Liver (tissue), 10 donors: ENCODE results near the gene HSPA8. TPM values are rescaled to one million over a fixed set of nuclear protein-coding genes. Genes with fewer than 3 reads are reported as not detected.

Experiments
- DNase-seq: peaks from one replicate; pipeline ENCODE4 v3.0.0-alpha.2; 2017; ENCODE audit warnings: low spot score
- H3K27ac ChIP-seq, 2 donors: one replicate each; pipeline ENCODE4 v1.7.0; 2013; ENCODE audit warnings: inconsistent platforms in 2 of 2, low read length in 2 of 2, control low read depth in 1 of 2, low read depth in 1 of 2, mild to moderate bottlenecking in 1 of 2
- H3K27me3 ChIP-seq, 4 donors: one replicate each; pipeline versions ENCODE4 v1.6.1 to v1.7.0; 2013; ENCODE audit warnings: low read length in 3 of 4, inconsistent platforms in 1 of 4, mild to moderate bottlenecking in 1 of 4, moderate library complexity in 1 of 4; ENCODE audit not compliant: control insufficient read depth in 4 of 4, insufficient read depth in 4 of 4
- H3K36me3 ChIP-seq, 4 donors: one replicate each; pipeline versions ENCODE4 v1.6.1 to v1.7.0; 2013; ENCODE audit warnings: low read length in 3 of 4, mild to moderate bottlenecking in 3 of 4, low read depth in 1 of 4, moderate library complexity in 1 of 4; ENCODE audit not compliant: control insufficient read depth in 4 of 4, insufficient read depth in 3 of 4
- H3K4me1 ChIP-seq, 4 donors: one replicate each; pipeline versions ENCODE4 v1.6.1 to v1.7.0; 2013; ENCODE audit warnings: low read length in 3 of 4, mild to moderate bottlenecking in 3 of 4, moderate library complexity in 1 of 4; ENCODE audit not compliant: control insufficient read depth in 4 of 4, insufficient read depth in 4 of 4
- H3K4me3 ChIP-seq, 3 donors: one replicate each; pipeline versions ENCODE4 v1.6.1 to v1.7.0; 2013; ENCODE audit warnings: low read length in 3 of 3, control low read depth in 1 of 3, low read depth in 1 of 3, mild to moderate bottlenecking in 1 of 3
- H3K9ac ChIP-seq, 2 donors: one replicate each; pipeline ENCODE4 v1.7.0; 2013; ENCODE audit warnings: low read length in 2 of 2, mild to moderate bottlenecking in 2 of 2, moderate library complexity in 2 of 2, control low read depth in 1 of 2, low read depth in 1 of 2
- H3K9me3 ChIP-seq, 4 donors: one replicate each; pipeline versions ENCODE4 v1.6.1 to v1.7.0; 2013; ENCODE audit warnings: low read length in 3 of 4; ENCODE audit not compliant: control insufficient read depth in 4 of 4
- ATF3 ChIP-seq: IDR thresholded peaks from 2 replicates; pipeline ENCODE4 v1.6.1; 2016; ENCODE audit warnings: antibody characterized with exemption
- EGR1 ChIP-seq, 2 donors: IDR thresholded peaks; 2 replicates each; pipeline ENCODE4 v1.6.1; 2016 to 2018; ENCODE audit warnings: antibody characterized with exemption in 2 of 2, low read depth in 2 of 2
- GABPA ChIP-seq, 2 donors: IDR thresholded peaks in 1 of 2; conservative IDR thresholded peaks in 1 of 2; 2 replicates each; pipeline ENCODE4 v1.6.1; 2016; ENCODE audit warnings: antibody characterized with exemption in 2 of 2, mild to moderate bottlenecking in 1 of 2, moderate library complexity in 1 of 2
- SP1 ChIP-seq: IDR thresholded peaks from 2 replicates; pipeline ENCODE4 v1.6.1; 2018; ENCODE audit warnings: antibody characterized with exemption, mild to moderate bottlenecking
- WGBS: extraction: QIAGEN DNeasy Blood & Tissue Kit; methylation state at CpG from one replicate; pipeline ENCODE4 v1.1.7; 2013; 5-methylcytosine and 5-hydroxymethylcytosine counted together
- polyA plus RNA-seq, 2 donors: library from polyadenylated mRNA; stranded (reverse) in 1 of 2; unstranded in 1 of 2; fragments of 200-250 nt in 1 of 2; fragments of >200 nt in 1 of 2; fragmentation: Nextera tagmentation in 1 of 2; extraction: Ambion mirVana in 1 of 2; gene quantifications; one replicate each; pipeline versions ENCODE4 v1.2.1 to v1.2.3, GENCODE V29; 2013 to 2015
- small RNA-seq: library from RNA; depleted of rRNA; stranded (forward); fragments of <200 nt; gene quantifications from one replicate; pipeline ENCODE3, GENCODE V24; 2014
- total RNA-seq, 2 donors: library from RNA; depleted of rRNA; stranded (reverse); fragments of >200 nt; gene quantifications; one replicate each; pipeline ENCODE4 v1.2.3, GENCODE V29; 2014
- donor health status: healthy.
- donor health status: healthy.
- donor health status: healthy.
- donor health status: healthy.
- donor health status: healthy.

The HSPA8 gene
- total and polyA plus RNA-seq, 4 donors: 215 to 1,445 (median 972) TPM

GRCh38 chr11:123018702-123019101 lies 43.2 kb downstream of the HSPA8 start:
- H3K27me3 ChIP-seq: peaks cover 0 to 3% (median 0%) of the 10 kb centered on the region in 4 donors
- H3K9me3 ChIP-seq: no peaks in the 10 kb centered on the region
- no peak for DNase-seq
- H3K27ac ChIP-seq: no peak overlapping the region
- WGBS: 85% methylated on average over 9 of the region's 9 CpGs
- no peak overlapping the region for H3K4me3 ChIP-seq
- H3K36me3 ChIP-seq: no peaks in the 10 kb centered on the region
- no peak for TF ChIP-seq GABPA (IDR thresholded peaks at IDR 0.05 in 1 of 2, conservative IDR thresholded peaks at IDR 0.05 in 1 of 2)
- no peaks in the 10 kb centered on the region for H3K4me1 ChIP-seq
- no peak overlapping the region for H3K9ac ChIP-seq

DNA sequence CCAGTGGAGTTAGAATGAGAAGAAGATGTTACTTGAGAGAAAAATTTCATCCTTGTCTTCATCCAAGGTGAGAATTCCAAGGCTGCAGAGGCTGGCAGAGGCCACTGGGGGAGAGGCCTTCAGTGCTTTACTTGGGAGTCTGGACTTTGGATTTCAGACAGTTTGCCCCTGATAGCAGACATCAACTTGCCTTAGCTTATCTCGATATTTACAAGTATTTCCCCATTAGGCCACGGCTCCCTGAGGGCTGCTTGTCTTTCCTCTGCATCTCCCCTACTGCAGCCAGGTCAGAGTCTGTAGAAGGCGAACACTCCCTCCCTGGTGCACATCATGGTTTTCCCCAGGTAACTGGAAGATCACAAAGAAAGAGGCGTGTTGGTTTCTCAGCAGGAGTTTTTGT lies 50.4 kb downstream of the HSPA8 start:
- no peaks in the 10 kb centered on the region for H3K36me3 ChIP-seq
- 41% methylated on average over 4 of the region's 4 CpGs for WGBS
- DNase-seq: no peak
- H3K9me3 ChIP-seq: no peaks in the 10 kb centered on the region
- peaks cover 0 to 3% (median 0%) of the 10 kb centered on the region in 4 donors for H3K27me3 ChIP-seq
- H3K4me3 ChIP-seq: no peak overlapping the region
- no peak overlapping the region for H3K27ac ChIP-seq
- TF ChIP-seq SP1 (no peak), ATF3 (no peak), EGR1 (IDR thresholded peaks at IDR 0.05; ENCODE audit: low read depth in 2 of 2) (no peak)
- H3K4me1 ChIP-seq: no peaks in the 10 kb centered on the region
- no peak overlapping the region for H3K9ac ChIP-seq

Small RNA genes lying within 50 kb of the gene (small RNA-seq; reads per million reads assigned to genes)
- gene RPL31P47 (not detected), gene SNORD14C (not detected), gene SNORD14D (not detected), gene SNORD14E (390 reads per million, percentile 99 among the genes with 10 or more reads in this experiment)

Other genes starting within 250 kb of the HSPA8 start
- under 1 TPM; 0.08 to 0.47 TPM for gene CRTAM, start 223.6 kb downstream of the HSPA8 start, total RNA-seq
- gene CRTAM, start 223.6 kb downstream of the HSPA8 start, polyA plus RNA-seq: under 1 TPM in 1 of 2 donors, not detected in 1; 0.20 TPM
- under 1 TPM; 0.14 to 0.25 TPM for gene JHY, start 179.4 kb downstream of the HSPA8 start, total RNA-seq
- gene JHY, start 179.4 kb downstream of the HSPA8 start, polyA plus RNA-seq: under 1 TPM; 0.13 to 0.14 TPM
- not detected for gene BSX, start 80.3 kb downstream of the HSPA8 start, total RNA-seq
- not detected for gene BSX, start 80.3 kb downstream of the HSPA8 start, polyA plus RNA-seq
- gene CLMP, start 133.1 kb upstream of the HSPA8 start, total RNA-seq: 1 to 10 TPM in 1 of 2 donors, under 1 TPM in 1; 0.28 to 1.3 TPM
- under 1 TPM; 0.12 to 0.42 TPM for gene CLMP, start 133.1 kb upstream of the HSPA8 start, polyA plus RNA-seq